Cortex of kidney (tissue), 1 donor: ENCODE measurements around the gene POLDIP2.

Source experiments
- DNase-seq: peaks from one replicate; lab custom pipeline; 2025; lab: John Stamatoyannopoulos, UW

Gene POLDIP2, protein sequence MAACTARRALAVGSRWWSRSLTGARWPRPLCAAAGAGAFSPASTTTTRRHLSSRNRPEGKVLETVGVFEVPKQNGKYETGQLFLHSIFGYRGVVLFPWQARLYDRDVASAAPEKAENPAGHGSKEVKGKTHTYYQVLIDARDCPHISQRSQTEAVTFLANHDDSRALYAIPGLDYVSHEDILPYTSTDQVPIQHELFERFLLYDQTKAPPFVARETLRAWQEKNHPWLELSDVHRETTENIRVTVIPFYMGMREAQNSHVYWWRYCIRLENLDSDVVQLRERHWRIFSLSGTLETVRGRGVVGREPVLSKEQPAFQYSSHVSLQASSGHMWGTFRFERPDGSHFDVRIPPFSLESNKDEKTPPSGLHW

DNA sequence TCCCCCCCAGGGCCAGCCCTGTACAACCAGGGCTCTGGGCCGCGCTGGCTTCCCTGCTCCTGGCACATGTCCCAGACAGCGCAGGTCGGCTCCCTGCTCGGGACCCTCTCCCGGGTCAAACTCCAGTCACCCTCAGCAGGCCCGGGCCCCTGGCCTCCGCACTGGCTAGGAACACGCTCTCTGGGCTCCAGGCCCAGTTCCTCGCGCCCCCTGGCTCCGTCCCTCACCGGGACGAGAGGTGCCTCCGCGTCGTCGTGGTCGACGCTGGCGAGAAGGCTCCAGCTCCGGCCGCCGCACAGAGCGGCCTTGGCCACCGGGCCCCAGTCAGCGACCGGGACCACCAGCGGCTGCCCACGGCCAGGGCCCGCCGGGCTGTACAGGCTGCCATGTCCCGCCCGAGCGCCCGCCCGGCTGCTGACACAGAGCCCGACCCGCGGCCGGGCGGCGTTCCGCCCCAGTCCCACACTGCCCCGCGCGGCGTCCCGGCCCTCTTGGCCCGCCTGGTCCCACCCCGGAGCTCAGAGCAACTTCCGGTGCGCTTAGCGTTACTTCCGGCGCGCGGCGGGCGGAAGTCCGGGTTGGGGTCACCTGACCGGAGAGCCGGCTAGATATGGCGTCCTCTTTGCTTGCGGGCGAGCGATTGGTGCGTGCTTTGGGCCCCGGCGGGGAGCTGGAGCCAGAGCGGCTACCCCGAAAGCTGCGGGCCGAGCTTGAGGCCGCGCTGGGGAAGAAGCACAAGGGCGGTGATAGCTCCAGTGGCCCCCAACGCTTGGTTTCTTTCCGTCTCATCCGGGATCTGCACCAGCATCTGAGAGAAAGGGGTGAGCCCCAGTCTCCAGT is at the start of gene POLDIP2:
POLDIP2 (minus strand) TSS at position 467 of the 840 bp plus-strand sequence; CDS start at position 388, 79 bp downstream.
- DNase-seq = peak; percentile 77

DNA sequence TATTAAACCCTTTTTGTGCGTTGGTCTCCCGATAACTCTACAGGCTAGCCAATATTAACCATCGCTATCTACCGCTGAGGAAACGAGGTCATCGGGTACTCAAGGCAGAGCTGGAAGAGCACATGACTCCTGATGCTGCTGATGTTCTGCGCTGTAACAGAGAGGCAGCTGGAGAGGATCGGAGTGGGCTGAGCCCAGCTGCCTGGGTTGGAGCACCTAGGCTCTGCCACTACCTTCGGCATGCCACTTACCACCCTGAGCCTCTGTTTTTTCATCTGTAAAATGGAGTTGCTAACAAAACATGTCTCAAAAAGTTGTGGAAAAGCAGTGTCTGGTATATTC is 49.1 kb upstream of the POLDIP2 start:
- no peak for DNase-seq

DNA sequence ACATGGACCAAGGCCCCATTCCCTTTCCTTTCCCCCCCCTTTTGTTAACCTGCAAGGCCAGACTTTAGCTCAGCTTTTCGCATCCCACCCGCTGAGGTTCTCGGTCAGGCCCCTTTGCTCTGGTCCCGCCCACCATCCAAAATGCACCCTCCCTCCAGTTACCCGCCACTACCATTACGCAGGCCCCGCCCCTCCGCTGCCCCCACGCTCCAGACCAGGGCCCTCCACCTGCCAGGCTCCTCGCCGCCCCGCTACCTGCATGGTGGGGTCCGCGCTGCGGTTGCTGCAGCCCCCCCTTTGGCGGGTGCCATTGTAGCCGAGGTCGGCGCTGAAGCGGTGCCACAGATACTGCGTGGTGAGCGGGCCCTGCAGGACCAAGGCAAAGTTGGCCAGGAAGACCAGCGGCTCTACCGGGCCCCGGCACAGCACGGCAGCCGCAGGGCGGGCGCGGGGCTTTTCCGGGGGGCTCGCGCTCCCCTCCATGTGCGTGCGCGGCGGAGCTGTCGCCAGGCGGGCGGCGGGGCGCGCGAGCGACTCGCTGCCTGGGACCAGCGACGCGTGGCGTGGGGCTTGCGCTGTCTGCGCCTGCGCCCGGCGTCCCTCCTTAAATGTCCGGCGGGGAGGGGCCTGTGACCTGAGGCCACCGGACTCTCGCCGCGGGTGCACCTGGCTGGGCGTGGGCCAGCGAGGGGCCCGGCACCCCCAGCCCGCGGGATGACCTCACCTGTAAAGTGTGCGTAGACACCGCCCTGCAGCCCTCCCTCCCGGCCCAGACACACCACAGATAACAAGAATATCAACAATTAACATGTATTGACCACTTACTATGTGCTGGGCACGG is 48.5 kb upstream of the POLDIP2 start, which contains the start of gene SLC46A1:
SLC46A1 (minus strand) TSS at position 581 of the 841 bp plus-strand sequence; CDS start at position 483, 98 bp downstream.
- no peak for DNase-seq

DNA sequence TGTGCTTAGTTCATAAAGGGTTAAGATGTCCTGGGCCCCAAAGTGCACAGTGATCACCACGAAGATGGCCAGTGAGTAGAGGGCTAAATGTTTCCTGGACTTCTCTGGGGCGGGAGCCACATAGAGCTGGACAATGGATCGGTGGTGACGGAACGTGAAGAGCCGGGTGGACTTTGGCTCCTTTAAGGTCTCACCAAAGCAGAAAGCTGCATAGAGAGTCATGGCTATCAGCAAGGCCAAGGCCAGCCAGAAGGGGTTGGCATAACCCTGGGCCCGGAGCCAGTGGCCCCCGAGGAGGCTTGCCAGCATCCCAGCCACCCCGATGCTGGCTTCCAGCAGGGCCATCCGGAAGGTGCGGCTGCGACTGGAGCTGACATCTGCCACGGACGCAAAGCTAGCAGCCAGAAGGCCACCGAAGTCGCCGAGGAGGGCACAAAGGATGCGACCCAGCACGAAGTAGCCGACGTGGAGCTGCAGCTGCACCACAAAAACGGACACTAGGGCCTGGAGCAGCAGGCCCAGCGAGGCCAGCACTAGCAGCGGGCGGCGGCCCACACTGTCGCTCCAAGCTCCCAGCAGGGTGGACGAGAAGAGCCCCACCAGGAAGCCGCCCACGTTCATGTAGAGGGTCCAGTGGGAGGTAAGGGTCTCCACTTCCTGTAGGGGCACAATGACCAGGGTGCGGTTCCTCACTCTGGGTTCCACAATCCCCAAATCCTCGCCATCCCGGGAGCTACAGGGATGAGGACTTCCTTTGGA is 47.7 kb upstream of the POLDIP2 start:
- DNase-seq = no peak

DNA sequence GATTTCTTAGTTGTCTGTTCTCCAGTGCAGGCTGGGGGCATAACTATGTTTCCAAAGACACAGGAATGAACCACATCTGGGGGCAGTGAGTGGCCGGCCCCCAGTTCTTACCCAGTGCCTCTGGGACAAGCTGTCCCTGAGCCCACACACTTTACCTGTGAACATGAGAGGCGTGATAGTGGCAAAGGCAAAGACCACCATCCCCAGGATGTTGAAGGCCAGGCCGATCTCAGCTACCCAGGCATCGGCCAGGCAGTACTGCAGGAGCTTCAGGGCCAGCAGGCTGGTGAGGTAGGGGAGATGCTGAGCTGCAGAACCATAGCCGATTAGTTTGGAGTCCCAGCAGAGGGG is 47.1 kb upstream of the POLDIP2 start:
- no peak for DNase-seq

DNA sequence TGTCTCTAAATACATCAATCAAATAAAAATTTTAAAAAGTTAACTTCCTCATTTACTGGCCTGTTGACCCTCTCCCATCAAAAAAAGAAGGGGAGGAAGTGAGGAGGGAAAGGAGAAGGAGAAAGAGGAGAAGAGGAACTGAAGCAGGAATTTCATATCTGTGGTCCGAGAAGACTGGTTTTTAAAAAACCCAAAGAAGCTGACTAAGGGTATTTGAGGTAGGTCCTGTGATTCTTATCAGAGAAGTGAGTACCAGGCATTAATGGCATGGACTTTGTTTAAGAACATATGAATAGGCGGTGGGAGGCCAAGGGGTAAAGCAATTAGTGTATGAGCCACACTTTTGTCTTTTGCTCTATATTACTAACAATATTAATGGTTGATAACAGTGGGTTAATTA is 46.7 kb upstream of the POLDIP2 start:
- no peak for DNase-seq

DNA sequence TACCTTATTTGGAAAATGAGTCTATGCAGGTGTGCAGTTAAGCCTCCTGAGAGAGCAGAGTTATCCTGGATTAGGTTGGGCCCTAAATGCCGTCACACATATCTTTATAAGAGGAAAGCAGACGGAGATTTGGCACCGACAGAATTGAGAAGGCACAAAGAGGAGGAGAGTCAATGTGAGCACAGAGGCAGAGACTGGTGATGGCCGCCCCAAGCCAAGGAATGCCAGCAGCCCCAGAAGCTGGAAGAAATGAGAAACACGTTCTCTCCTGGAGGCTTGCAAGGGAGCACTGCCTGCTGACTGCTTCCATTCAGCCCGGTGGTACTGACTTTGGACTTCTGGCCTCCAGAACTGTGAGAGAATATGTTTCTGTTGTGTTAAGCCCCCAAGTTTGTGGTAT is 45.5 kb upstream of the POLDIP2 start:
- no peak for DNase-seq

DNA sequence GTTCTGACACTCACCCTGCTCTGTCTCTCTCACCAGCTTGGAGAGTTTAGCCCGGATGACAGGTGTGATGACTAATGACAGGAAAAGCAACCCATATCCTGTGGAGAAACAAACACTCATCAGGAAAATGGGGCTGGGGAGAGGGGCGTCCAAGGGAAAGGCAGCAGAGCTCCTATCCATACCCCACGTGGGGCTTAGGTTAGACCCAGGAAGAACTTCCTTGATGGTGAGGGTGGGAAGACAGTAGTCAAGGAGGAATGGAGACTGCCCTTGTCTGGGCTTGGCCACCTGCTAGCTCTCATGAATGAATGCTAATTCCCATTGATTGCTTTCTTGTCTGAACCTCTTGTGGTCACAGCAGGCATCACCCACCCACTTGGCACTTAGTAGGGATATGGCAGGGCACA is 44.9 kb upstream of the POLDIP2 start:
- DNase-seq = no peak

DNA sequence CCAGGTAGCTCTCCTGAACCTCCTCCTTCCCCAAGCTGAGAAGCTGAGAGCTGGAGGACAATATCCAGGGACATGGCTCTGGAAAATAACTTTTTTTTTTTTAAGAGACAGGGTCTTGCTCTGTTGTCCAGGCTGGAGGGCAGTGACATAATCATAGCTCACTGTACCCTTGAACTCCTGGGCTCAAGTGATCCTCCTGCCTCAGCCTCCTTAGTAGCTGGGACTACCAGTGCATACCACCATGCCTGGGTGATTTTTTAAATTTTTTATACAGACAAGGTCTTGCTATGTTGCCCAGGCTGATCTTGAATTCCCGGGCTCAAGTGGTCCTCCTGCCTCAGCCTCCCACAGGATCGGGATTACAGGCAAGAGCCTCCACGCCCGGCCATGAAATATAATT is 42.5 kb upstream of the POLDIP2 start:
- no peak for DNase-seq

DNA sequence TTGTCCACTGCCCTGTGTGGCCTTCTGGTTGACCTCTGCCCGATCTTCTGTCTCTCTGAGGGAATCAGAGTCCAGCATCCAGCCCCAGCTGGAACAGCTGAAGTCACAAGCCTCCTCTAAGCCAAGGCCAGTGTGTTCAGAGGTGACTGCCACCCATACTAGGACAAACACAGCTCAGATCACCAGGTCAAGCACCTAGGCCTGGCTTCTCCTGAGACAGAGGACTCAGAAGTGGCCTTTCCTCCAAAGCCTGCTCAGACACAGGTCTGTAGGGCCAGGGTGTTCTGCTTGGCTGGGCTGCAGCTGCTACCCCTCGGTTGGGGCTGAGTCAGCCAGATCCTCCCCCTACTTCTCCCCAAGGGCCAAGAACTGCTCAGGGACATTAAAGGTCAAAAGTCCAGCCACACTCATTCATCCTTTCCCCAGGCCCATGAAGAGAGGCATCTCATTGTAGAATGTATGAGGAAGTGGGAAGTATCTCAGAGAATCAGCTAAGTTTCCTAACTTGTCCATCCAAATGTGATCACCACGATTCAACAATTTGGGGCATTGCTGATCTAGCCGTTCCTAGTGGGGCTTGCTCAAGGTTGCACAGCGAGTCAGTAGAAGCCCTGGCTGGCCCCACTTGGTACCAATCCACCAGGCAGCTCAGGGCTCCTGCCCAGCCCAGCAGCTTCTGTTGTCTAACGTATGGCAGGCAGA is 41.1 kb upstream of the POLDIP2 start:
- DNase-seq = no peak

DNA sequence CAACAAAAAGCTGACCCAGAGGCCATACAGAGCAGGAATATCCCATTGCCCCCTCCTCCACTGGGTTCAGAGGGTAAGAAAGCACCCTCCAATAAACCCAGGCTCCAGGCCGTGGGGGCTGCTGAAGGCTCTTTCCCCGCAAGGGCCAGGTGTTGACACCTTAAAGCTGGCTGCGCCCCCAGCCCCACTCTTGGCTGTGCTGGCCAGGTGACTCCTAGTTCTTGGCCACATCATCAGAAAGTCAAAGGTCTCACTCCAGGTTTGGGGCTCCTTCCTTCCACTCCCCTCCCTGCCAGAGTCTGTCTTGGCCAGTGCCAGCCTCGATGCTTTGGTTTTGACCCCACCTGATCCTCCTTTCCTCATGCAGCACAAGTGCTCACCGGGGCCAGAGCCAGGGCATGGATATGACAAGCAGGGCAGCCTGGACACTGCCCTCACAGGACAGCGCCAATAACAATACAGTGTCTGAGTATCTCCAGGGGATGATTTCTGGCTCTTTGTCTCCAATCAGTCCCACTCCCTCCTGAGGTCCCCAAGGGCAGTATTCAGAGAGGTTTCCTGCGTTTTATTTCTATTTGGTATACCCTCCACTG is 40.5 kb upstream of the POLDIP2 start:
- DNase-seq = no peak

DNA sequence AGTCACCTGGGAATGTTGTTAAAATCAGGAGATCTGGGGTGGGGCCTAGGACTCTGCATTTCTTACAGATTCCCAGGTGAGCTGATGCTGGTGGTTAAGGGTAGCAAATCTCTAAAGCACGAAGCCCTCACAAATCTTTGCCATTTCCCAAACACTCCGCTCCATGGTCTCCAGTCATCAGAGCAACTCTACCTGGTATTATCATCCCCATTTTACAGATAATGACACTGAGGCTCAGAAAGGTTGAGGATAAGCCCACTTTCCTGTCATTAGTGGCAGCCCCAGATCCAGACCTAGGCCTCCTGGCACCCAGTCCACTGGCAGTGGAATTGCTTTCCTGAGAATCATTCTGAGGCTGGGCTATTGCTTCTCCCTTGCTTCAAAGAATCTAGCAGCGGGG is 39.9 kb upstream of the POLDIP2 start:
- DNase-seq = no peak

DNA sequence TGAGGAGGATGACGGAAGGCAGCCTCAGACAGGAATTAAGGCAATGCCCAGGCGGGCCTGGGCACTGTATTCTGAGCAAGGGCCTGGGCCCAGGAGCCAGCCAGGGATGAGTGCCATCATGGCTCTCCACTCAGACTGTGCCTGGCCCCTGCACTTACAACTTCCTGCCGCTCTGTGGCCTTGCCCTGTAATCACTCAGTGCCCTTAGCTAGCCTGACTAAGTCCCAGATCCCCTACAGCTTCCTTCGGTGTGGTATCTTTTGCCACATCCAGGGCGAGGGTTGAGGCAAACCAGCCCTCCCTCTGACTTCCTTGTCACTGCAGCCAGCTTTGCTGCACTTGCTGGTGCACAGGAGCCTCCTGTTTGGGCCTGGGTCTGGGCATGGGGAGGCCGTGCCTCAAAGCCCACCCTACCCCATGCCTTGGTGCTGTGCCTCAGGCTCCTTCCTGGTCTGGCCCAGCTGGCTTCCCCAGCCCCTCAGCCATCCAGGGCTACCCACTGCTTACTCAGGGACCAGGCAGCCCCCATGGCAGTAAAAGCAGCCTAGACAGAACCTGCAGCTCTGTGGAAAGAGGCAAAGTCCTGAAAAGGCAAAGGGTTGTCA is 39.4 kb upstream of the POLDIP2 start:
- DNase-seq = no peak

DNA sequence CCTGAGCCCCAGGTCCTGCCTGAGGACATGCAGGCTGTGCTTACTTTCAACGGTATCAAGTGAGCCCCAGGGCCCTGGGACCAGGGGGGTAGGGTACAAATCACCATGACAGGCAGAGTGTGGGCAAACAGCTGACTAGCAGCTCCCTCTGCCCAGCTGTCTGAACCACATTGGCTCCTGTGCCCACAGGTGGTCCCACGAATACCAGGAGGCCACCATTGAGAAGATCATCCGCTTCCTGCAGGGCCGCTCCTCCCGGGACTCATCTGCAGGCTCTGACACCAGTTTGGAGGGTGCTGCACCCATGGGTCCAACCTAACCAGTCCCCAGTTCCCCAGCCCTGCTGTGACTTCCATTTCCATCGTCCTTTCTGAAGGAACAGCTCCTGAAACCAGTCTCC is 38.6 kb upstream of the POLDIP2 start:
- no peak for DNase-seq

DNA sequence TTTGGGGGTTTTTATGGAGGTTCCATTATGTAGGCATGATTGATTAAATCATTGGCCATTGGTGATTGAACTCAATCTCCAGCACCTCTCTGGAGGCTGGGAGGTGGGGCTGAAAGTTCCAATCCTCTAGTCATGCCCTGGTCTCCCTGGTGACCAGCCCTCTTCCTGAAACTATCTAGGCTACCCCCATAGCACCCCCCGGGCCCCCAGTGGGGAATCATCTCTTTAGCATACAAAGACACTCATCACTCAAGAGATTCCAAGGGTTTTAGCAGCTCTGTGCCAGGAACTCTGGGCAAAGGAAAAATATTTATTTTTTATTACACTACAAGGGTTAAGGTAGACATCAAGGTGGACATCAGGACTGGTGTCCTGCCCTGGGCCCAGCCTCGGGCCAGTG is 38.1 kb upstream of the POLDIP2 start:
- DNase-seq = no peak

DNA sequence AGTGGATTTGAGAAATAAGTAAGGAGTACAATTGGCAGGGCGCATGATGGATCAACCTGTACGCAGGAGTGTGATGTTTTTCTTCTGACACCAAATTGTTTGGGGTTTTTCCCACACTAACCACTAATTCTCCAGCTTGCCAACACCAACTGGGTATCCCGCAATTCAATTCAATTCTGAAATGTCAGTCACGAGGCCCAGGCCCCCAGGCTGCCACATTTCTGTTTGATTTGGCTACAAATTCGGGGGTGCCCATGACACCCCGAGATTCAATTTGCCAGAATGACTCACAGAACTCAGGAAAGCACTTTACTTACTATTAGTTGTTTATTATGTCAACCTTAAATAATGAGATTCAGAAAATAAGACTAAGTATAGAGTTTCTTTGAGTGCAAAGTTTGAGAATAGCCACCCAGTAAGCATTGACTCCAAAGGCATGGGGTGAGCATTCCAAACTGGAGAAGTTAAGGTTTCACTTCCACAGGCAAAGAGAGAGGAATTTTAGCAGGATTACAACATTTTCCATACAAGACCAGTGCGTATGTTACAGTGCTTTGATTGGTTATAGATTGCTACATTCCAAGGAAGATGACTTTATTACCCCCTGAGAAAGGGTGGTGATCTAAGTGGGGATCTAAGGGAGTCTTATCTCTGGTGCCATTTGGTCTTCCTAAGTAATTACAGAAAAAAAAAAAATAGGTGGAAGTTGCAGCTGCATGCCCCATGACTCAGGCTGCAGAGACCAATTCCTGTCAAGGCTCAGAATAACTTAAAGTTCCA is 37.2 kb upstream of the POLDIP2 start:
- DNase-seq = no peak

DNA sequence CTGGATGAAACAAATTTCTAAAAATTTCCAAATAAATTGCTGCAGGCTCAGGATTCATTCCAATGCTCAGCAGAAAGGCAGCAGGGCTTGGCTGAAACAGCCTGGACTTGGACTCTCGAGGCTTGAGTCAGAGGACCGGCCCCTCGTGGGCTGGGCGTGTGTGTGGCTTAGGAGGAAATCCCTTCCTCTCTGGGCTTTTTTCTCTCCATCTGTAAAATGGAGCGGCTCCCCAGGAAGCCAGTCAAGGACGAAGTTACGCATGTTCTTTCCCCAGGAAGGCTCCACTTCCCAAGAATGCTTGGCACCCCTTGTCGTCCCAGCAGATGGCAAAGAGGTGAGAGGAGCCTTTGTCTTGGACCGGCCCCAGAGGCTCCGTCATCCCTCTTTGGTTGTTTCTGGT is 35.2 kb upstream of the POLDIP2 start:
- DNase-seq = no peak

DNA sequence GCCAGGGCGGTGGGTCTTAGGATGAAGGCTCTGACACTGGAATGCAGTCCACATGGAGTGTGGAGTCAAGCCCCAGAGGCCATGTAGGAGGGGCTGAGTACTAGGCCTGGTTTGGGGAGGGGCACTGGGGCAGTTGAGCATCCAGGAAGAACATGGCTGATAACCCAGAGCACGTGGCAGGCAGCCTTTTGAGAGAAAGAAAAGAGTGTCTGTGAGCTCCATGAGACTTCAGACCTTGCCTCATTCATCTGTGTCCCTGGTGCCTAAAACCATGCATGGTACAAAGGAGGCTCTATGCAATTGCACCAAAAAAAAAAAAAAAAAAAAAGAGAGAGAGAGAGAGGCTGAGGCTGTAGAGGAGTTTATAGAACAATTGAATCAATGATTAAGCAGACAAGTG is 34.1 kb upstream of the POLDIP2 start:
- DNase-seq = no peak

DNA sequence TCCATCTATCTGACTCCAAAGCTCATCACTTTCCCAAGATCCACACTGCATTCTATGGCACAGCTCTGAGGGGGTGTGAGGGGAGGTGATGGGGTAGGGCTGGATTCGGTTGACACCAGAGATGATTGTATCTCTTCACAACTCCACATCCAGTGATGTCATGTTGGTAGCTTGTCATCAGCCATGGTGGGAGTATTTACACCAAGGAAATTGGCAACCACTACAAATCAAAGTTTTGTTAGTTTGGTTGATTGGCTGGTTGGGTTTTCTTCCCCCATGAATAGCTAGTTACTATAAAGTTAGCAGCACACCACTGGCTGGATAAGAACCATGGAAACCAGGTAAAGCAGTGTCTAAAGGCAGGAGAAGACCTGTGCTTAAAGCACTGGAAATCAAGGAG is 33.7 kb upstream of the POLDIP2 start:
- DNase-seq = no peak
